Activated T-cell treated with anti-CD3 and anti-CD28 coated beads for 4 hours (primary cell): ENCODE data around the gene LPGAT1.
A peak's percentile ranks its signal among the peaks of the same experiment; 100 is the strongest.
"Not testable (repeated sequence)": the region's sequence is repeated elsewhere in the genome, so short reads cannot be mapped to it uniquely, and the experiment has no call there.

Experiments
- DNase-seq: peaks from one replicate; pipeline ENCODE4 v3.0.0-alpha.2; 2020

Gene LPGAT1

GRCh38 chr1:211699059-211699458 lies 131.5 kb downstream of the LPGAT1 start:
- DNase-seq: no peak

- DNase-seq: peak; percentile 73
These were observed 132.2 kb downstream of the LPGAT1 start for GRCh38 chr1:211698161-211699026.

- DNase-seq: no peak
These were observed 133.2 kb downstream of the LPGAT1 start for GRCh38 chr1:211697356-211697755.

DNA sequence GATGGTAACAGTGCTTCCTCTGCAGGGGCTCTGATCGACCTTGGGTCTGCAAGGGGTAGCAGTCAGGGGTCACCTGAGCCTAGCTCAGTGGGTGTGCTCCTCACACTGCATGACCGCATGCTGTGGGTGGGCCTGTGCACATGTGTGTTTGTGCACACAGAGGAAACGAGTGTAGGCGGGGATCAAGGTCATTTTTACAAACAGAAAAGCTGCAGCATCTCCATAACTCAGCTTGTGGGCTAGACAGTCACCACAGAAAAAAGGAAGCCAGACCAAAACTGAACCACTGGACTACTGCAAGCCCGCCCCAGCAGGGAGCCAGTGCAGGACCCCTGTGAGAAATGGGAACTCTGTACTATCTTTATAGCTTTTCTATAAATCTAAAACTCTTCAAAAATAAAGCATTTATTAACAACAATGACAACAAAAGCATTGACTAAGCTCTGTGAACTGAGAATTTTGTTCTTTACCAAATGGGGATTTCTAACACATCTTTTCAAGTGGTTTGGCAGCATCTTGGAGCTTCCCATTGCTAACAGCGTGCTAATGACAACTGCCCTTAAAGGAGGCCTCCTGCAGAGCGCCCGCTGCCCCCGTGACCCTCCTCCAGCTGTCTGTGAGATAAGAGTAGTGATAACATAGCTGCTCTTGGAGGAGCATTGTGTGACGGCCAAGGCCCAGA lies 135.3 kb downstream of the LPGAT1 start:
- DNase-seq: no peak

- DNase-seq: not testable (repeated sequence)
These were observed 136.7 kb downstream of the LPGAT1 start for GRCh38 chr1:211693911-211694310.
